Sigmoid colon (tissue), 4 donors: Measurements from ENCODE around the gene CDH13.

Source experiments
- CTCF ChIP-seq, 4 experiments: fragments of 450-650 bp in 3 of 4; fragments of 200-600 bp in 1 of 4; IDR thresholded peaks; one replicate each; pipeline ENCODE4 v1.5.1; 2016 to 2019; ENCODE audit warnings: antibody characterized with exemption in 4 of 4, mild to moderate bottlenecking in 3 of 4, moderate library complexity in 2 of 4
- POLR2A ChIP-seq, 2 donors: fragments of 450-650 bp; IDR thresholded peaks; one replicate each; pipeline ENCODE4 v1.6.1; 2016; ENCODE audit warnings: antibody characterized with exemption in 2 of 2, mild to moderate bottlenecking in 2 of 2, moderate library complexity in 2 of 2
- POLR2AphosphoS5 ChIP-seq, 4 donors: sonication (generic); formaldehyde crosslinking; IDR thresholded peaks; one replicate each; pipeline ENCODE4 v1.6.1; 2017; ENCODE audit warnings: antibody characterized with exemption in 4 of 4

GRCh38 chr16:83713597-83713996 lies 1086.8 kb downstream of the CDH13 start:
- TF ChIP-seq CTCF (IDR thresholded peaks at IDR 0.05) (no peak), POLR2AphosphoS5 (IDR thresholded peaks at IDR 0.05) (no peak), POLR2A (IDR thresholded peaks at IDR 0.05) (no peak)
